ENCODE measurements around the gene RNF123. TPM values are rescaled to one million over a fixed set of nuclear protein-coding genes. Genes with fewer than 3 reads are reported as not detected.

RNF123 gene
- total RNA-seq, 1 donor, result 33.3 TPM

GRCh38 chr3:49769926-49770325 lies 80.6 kb downstream of the RNF123 start:
- no peaks in the 10 kb centered on the region for H3K9me3 ChIP-seq (ENCODE audit: low read depth, low read length)
- peaks cover 40% of the 10 kb centered on the region for H4K20me1 ChIP-seq (ENCODE audit: insufficient read depth, low read length)
- peaks cover under 1% of the 10 kb centered on the region for H3K36me3 ChIP-seq (ENCODE audit: insufficient read depth, low read length)
- no peak for TF ChIP-seq CTCF (IDR thresholded peaks at IDR 0.05; ENCODE audit: extremely low read depth, low read depth, low read length)
- no peak overlapping the region for H3K27ac ChIP-seq (ENCODE audit: low read depth, low read length)
- H2AFZ ChIP-seq (ENCODE audit: low read length), result no peak overlapping the region
- no peak overlapping the region for H3K4me2 ChIP-seq (ENCODE audit: insufficient read depth, low read length)
- H3K4me3 ChIP-seq (ENCODE audit: insufficient read depth, low read length), result no peak overlapping the region
- no peaks in the 10 kb centered on the region for H3K4me1 ChIP-seq (ENCODE audit: insufficient read depth, low read length)
- H3K27me3 ChIP-seq (ENCODE audit: insufficient read depth, low read length), result no peaks in the 10 kb centered on the region
- no peak for DNase-seq (ENCODE audit: insufficient read length, low spot score, missing footprints)
- peaks cover 92% of the 10 kb centered on the region for H3K79me2 ChIP-seq (ENCODE audit: insufficient read depth, low read length)

Small RNAs within 50 kb of the gene (small RNA-seq; reads per million reads assigned to genes)
- gene AMIGO3 (not detected), gene COX6CP14 (not detected)

Other genes starting within 250 kb of the RNF123 start
- 55.4 and 58.3 TPM in 2 replicates for gene DAG1, start 219.3 kb upstream of the RNF123 start, total RNA-seq
- under 0.01 and 0.29 TPM in 2 replicates for gene BSN, start 135.1 kb upstream of the RNF123 start, total RNA-seq
- 98.8 and 101 TPM in 2 replicates for gene APEH, start 15.2 kb upstream of the RNF123 start, total RNA-seq
- 6.5 and 6.9 TPM in 2 replicates for gene MST1, start 83 bp upstream of the RNF123 start, total RNA-seq
- gene AMIGO3, start 30.1 kb downstream of the RNF123 start, total RNA-seq, result 0.29 and 1.8 TPM in 2 replicates
- 17.4 and 21.0 TPM in 2 replicates for gene GMPPB, start 34.4 kb downstream of the RNF123 start, total RNA-seq
- gene IP6K1, start 97.0 kb downstream of the RNF123 start, total RNA-seq, result 46.9 and 48.5 TPM in 2 replicates
- under 0.01 TPM in 1 of 2 replicates, not detected in the other for gene CDHR4, start 110.3 kb downstream of the RNF123 start, total RNA-seq
- gene INKA1, start 113.7 kb downstream of the RNF123 start, total RNA-seq, result 5.8 and 6.5 TPM in 2 replicates
- gene UBA7, start 124.4 kb downstream of the RNF123 start, total RNA-seq, result 76.7 and 81.3 TPM in 2 replicates
- 1.4 and 2.4 TPM in 2 replicates for gene TRAIP, start 167.0 kb downstream of the RNF123 start, total RNA-seq
- not detected in 2 replicates for gene CAMKV, start 180.3 kb downstream of the RNF123 start, total RNA-seq
- gene MST1R, start 214.3 kb downstream of the RNF123 start, total RNA-seq, result 0.72 and 1.8 TPM in 2 replicates
- 13.0 and 14.1 TPM in 2 replicates for gene MON1A, start 240.3 kb downstream of the RNF123 start, total RNA-seq

Measured in osteoblast (primary cell).